Thyroid gland (tissue), 4 donors: ENCODE data around the gene RPN2.

ENCODE experiments used
- CTCF ChIP-seq, 6 experiments: fragments of 200-600 bp in 3 of 6; fragments of 450-650 bp in 3 of 6; sonication (generic) in 3 of 6; IDR thresholded peaks; one replicate each; pipeline ENCODE4 v1.5.1; 2016 to 2019; ENCODE audit warnings: antibody characterized with exemption in 6 of 6, mild to moderate bottlenecking in 2 of 6, inconsistent platforms in 1 of 6, moderate library complexity in 1 of 6
- POLR2A ChIP-seq, 2 donors: fragments of 450-650 bp; IDR thresholded peaks; one replicate each; pipeline ENCODE4 v1.6.1; 2017; ENCODE audit warnings: antibody characterized with exemption in 2 of 2, mild to moderate bottlenecking in 2 of 2, moderate library complexity in 1 of 2

- TF ChIP-seq POLR2A (IDR thresholded peaks at IDR 0.05) (no peak), CTCF (IDR thresholded peaks at IDR 0.05) (no peak)
Measured at GRCh38 chr20:37261714-37262113, 82.6 kb downstream of the RPN2 start, which contains the start of gene GHRH.
